Stimulated activated CD4-positive, alpha-beta T cell treated with anti-CD3 and anti-CD28 coated beads, Interleukin-4, amount 100 ng/mL, for 48 hours (primary cell): ENCODE data around the gene WDPCP.
"Not testable (repeated sequence)": the region's sequence is repeated elsewhere in the genome, so short reads cannot be mapped to it uniquely, and the experiment has no call there.

Experiments
- DNase-seq, 2 donors: peaks; one replicate each; pipeline ENCODE4 v3.0.0-alpha.2; 2020; ENCODE audit warnings: low read depth in 2 of 2

The WDPCP gene

DNA sequence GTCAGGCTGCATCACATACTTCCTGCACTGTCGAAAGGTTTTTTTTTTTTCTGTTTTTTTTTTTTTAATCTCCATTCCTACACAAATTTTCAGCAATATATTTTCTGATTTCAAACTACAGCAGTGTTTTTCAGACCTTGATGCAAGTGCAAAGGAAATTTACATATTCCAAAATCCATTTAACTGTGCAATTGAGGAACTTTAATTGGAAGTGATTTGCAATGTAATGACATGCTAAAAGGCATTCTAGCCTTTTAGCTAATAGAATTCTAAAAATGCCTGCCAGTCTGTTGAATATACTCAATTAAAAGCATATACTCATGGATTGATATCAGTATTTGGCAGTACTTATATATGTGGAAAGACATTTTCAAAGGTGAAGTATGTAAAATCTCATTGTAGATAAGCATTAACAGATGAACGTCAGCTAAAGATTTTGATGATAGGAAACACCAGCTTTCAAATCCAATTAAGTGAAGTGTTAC is 327.1 kb downstream of the WDPCP start:
- DNase-seq = no peak

- no peak for DNase-seq
These were observed 330.8 kb downstream of the WDPCP start for GRCh38 chr2:63257473-63257872.

- DNase-seq = no peak
These were observed 339.1 kb downstream of the WDPCP start for GRCh38 chr2:63249161-63249560.

GRCh38 chr2:63242747-63243146 is 345.5 kb downstream of the WDPCP start:
- no peak for DNase-seq

DNA sequence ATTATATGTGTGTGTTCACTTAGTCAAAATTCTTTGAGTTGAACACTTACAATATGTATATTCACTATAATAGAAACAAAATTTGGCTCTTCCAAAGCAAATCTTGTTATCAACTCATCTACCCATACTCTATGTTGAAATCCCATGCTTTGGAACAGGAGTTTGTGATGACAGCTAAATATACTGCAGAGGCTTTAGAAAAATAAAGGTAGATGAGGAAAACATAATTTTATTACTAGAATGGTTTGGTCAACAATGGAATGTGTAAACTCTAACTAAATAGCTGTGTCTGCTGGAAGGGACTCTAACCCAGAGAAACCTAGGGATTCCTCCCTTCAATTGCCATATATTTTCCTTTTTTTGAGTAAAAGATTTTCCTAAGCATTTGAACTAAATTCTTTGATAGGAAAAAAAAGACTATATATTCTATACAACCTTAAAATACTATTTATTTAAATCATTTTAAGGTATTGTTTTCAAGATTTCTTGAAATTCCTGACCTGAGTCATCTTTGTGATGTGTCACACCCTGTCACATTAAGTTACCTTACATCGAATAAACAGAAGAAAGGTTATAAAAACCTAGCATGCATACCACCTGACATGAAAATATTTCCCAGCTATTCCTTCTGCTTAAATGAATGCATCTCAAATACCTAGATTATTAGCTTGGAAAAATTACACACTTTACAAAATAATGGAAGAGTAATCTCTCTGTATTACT is 362.2 kb downstream of the WDPCP start:
- no peak for DNase-seq

GRCh38 chr2:63218800-63219526 is 369.3 kb downstream of the WDPCP start:
- no peak for DNase-seq

- DNase-seq = no peak
These were observed 393.0 kb downstream of the WDPCP start for GRCh38 chr2:63195310-63195709.

DNA sequence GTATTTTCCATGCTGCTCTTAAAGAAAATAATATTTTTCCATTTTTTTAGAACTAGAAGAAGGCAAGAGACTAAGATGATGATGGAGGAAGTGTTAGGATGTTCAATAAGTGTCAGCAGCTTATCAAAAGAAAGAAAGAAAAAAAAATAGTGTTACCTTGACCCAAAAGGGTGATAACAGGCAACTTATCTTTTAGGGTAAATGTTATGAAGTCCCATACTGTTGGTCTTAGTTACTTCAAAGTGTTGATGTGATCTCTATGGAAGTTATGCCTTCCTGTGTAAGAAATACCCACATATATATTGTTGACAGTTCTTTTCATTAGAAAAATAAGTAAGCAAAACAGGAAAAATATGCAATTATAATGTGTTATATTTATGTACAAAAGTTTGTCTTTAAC is 394.1 kb downstream of the WDPCP start:
- no peak for DNase-seq

- no peak for DNase-seq
These were observed 395.1 kb downstream of the WDPCP start for GRCh38 chr2:63192889-63193774.

- no peak for DNase-seq
These were observed 395.9 kb downstream of the WDPCP start for GRCh38 chr2:63192169-63192888.

DNA sequence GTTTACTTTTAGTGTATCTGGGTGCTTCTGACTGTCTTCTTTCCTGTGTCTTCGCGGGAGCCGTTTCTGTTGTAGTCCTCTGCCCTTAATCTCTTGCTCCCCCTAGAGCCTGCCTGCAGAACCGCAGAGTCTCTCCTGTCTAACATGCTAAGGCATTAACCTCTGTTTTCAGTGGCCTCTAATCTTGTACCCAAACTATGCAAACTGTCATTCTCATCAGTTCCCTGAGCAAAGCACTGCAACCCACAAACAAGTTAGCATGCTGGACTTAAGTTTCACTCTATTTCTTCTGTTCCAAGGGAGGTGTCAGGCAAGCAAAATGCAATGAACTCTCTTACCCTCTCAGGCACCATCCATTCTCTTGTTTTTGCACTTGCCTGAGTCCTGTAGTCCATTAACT is 399.3 kb downstream of the WDPCP start:
- DNase-seq = no peak

- DNase-seq = no peak
These were observed 401.9 kb downstream of the WDPCP start for GRCh38 chr2:63186331-63186730.

GRCh38 chr2:63163161-63163820 is 425.0 kb downstream of the WDPCP start:
- no peak for DNase-seq

DNA sequence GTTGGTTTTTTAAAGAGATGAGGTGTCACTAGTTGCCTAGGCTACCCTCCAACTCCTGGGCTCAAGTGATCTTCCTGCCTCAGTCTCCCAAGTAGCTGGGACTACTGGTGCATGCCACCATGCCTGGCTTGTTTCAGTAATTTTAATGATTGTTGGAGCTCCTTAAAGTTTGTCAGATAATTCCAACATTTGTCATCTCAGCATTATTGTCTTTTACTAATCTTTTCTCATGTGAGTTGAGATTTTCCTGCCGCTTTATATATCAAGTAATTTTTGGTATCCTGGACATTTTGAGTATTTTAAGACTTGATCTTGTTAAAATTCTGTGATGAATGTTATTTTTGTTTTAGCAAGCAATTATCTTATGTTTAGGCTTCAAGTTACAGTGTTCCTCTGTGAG is 429.0 kb downstream of the WDPCP start:
- DNase-seq = no peak

DNA sequence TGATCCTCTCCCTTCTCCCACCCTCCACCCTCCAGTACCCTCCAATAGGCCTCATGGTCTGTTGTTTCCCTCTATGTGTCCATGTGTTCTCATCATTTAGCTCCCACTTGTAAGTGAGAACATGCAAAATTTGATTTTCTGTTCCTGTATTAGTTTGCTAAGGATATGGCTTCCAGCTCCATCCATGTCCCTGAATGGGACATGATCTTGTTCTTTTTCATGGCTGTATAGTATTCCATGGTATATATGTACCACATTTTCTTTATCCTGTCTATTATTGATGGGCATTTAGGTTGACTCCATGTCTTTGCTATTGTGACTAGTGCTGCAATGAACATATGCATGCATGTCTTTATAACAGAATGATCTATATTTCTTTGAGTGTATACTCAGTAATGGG is 451.6 kb downstream of the WDPCP start:
- not testable (repeated sequence) for DNase-seq

DNA sequence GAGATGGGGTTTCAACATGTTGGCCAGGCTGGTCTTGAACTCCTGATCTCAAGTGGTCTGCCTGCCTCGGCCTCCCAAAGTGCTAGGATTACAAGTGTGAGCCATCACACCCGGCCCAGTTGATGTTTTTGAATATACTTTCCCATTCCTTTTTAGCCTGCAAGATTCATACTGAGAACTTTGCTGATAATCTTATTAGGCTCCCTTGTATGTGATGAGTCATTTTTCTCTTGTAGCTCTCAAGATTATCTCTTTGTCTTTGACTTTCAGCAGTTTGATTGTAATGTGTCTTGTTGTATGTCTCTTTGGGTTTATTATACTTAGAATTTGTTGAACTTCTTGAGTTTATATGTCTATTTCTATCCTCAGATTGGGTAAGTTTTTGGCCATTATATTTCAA is 456.3 kb downstream of the WDPCP start:
- no peak for DNase-seq

GRCh38 chr2:63131196-63131595 is 457.1 kb downstream of the WDPCP start:
- no peak for DNase-seq

DNA sequence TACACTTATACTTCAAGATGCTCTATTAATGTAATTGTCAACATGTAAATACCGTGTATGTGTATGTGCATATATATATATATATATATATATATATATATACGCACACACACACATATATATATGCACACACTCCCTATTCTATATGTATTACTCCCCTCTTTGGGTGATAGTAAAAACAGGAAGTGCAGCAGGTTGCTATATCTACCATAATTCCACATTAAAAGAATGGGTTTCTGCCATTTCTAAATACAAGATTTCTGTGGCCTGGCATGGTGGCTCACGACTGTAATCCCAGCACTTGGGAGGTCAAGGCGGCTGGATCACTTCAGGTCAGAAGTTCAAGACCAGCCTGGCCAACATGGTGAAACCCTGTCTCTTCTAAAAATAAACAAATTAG is 460.7 kb downstream of the WDPCP start:
- DNase-seq = no peak

DNA sequence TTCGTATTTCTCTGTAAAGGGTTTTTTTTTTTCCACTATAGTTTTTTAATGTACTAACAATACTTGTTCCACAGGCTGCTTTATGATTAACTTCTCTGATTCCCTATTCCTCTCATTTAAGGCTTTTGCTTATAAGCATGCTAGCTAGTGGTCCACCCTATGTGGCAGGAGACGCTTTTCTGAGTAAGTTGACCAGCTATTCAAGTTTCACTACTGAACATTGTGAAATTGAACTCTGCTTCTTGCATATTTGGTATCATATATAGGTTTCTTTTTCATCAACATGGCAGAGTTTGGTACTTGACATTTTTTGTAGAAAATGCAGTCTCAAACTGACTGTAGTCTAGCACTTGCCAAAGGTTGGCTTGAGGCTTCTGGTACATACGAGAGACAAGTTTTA is 463.4 kb downstream of the WDPCP start:
- DNase-seq = no peak

DNA sequence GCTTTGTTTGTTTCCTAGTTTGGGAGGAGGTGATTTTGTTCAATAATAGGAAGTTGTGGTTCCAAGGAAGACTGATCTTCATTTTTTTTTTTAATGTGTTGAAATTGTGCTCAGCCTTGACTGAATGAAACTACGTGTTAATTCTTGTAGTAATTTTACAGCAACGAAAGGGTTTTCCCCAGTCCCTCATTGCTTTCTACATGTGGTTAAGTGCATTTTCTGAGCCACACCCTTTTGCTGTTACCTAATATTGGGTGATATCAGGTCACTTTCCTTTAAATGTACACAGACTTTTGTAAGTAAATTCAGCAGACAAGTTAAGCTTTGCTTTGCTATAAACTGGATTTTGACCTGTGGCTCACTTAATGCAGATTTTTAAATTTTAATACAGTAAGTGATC is 464.1 kb downstream of the WDPCP start:
- no peak for DNase-seq

GRCh38 chr2:63122921-63123320 is 465.4 kb downstream of the WDPCP start:
- no peak for DNase-seq
